ENCODE measurements around the gene OR1L4. TPM values are rescaled to one million over a fixed set of nuclear protein-coding genes. Genes with fewer than 3 reads are reported as not detected.

OR1L4 gene, protein sequence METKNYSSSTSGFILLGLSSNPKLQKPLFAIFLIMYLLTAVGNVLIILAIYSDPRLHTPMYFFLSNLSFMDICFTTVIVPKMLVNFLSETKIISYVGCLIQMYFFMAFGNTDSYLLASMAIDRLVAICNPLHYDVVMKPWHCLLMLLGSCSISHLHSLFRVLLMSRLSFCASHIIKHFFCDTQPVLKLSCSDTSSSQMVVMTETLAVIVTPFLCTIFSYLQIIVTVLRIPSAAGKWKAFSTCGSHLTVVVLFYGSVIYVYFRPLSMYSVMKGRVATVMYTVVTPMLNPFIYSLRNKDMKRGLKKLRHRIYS
- polyA plus RNA-seq: not detected in 3 replicates
- polyA plus RNA-seq (2011; ENCODE audit: low read depth): not detected
- not detected in 2 replicates for polyA plus RNA-seq (2011; cell fraction: cytosol; rRNA removed)
- not detected in 2 replicates for polyA plus RNA-seq (2011; cell fraction: nucleus; rRNA removed)
- polyA plus RNA-seq (2012; ENCODE audit: low replicate concordance): not detected in 2 replicates
- polyA minus RNA-seq: not detected in 3 replicates
- polyA minus RNA-seq (2011; cell fraction: cytosol; rRNA and poly(A)+ RNA removed): not detected
- polyA minus RNA-seq (2011; cell fraction: nucleus; rRNA and poly(A)+ RNA removed): not detected in 2 replicates

DNA sequence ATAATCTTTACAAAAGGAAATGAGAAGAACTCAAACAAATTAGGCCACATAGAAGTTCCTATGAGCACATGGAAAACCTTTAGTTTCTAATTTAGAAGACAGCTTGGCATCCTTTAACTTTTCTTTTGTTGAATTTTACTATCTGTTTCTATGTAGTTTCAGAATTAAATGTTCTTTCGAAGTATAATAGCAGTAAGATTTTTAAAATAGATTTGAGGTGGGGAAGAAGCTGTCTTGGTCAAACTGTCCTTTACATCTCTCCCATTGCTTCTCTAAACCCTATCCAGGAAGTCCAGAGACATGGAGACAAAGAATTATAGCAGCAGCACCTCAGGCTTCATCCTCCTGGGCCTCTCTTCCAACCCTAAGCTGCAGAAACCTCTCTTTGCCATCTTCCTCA, at the start of gene OR1L4:
Gene OR1L4 (plus strand): TSS at position 301 of the 400 bp plus-strand sequence. CDS start 0 bp downstream, at position 301.
- Histone ChIP-seq H4K20me1 (ENCODE audit: control insufficient read depth, extremely low read depth, insufficient read depth, low read length) (no peaks in the 10 kb centered on the region), H2AFZ (ENCODE audit: control insufficient read depth, low read length) (no peak within 1 kb of the TSS), H3K4me2 (ENCODE audit: control insufficient read depth, extremely low read depth, insufficient read depth, low read depth, low read length) (no peak within 1 kb of the TSS), H3K27me3 (ENCODE audit: control insufficient read depth, extremely low read depth, insufficient read depth, low read length) (no peaks in the 10 kb centered on the region), H3K4me1 (ENCODE audit: control insufficient read depth, extremely low read depth, insufficient read depth, low read length) (no peaks in the 10 kb centered on the region), H3K9ac (ENCODE audit: control insufficient read depth, extremely low read depth, insufficient read depth, low read length) (no peak within 1 kb of the TSS), H3K9me3 (ENCODE audit: control insufficient read depth, low read depth, low read length) (no peaks in the 10 kb centered on the region), H3K79me2 (ENCODE audit: control insufficient read depth, insufficient read depth, low read length) (no peaks in the 10 kb centered on the region), H3K27ac (ENCODE audit: control insufficient read depth, insufficient read depth, low read length) (no peak within 1 kb of the TSS), H3K36me3 (ENCODE audit: control insufficient read depth in 2 of 2, extremely low read depth in 1 of 2, insufficient read depth in 2 of 2, low read length in 2 of 2) (no peaks in the 10 kb centered on the region), H3K9me1 (ENCODE audit: control insufficient read depth, extremely low read depth, insufficient read depth, low read length) (no peaks in the 10 kb centered on the region), H3K4me3 (ENCODE audit: control insufficient read depth in 2 of 3, extremely low read depth in 1 of 3, insufficient read depth in 2 of 3, low read depth in 1 of 3, low read length in 3 of 3) (no peak within 1 kb of the TSS)
- TF ChIP-seq, protein P1, sequence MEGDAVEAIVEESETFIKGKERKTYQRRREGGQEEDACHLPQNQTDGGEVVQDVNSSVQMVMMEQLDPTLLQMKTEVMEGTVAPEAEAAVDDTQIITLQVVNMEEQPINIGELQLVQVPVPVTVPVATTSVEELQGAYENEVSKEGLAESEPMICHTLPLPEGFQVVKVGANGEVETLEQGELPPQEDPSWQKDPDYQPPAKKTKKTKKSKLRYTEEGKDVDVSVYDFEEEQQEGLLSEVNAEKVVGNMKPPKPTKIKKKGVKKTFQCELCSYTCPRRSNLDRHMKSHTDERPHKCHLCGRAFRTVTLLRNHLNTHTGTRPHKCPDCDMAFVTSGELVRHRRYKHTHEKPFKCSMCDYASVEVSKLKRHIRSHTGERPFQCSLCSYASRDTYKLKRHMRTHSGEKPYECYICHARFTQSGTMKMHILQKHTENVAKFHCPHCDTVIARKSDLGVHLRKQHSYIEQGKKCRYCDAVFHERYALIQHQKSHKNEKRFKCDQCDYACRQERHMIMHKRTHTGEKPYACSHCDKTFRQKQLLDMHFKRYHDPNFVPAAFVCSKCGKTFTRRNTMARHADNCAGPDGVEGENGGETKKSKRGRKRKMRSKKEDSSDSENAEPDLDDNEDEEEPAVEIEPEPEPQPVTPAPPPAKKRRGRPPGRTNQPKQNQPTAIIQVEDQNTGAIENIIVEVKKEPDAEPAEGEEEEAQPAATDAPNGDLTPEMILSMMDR (optimal IDR thresholded peaks at IDR 0.05 in 1 of 3, IDR thresholded peaks at IDR 0.05 in 1 of 3, conservative IDR thresholded peaks at IDR 0.05 in 1 of 3; ENCODE audit: extremely low read depth in 1 of 3, insufficient read depth in 2 of 3, low read length in 3 of 3): no peak
- TF ChIP-seq EZH2 (IDR thresholded peaks at IDR 0.05; ENCODE audit: low read length): no peak
- DNase-seq (ENCODE audit: low read depth, low spot score) (no peak), FAIRE-seq (no peak)
- dilution Hi-C loops (cut with MboI; ENCODE audit: extremely low pct_ligation_motif_present, low sequenced_read_pairs): no loop called here

DNA sequence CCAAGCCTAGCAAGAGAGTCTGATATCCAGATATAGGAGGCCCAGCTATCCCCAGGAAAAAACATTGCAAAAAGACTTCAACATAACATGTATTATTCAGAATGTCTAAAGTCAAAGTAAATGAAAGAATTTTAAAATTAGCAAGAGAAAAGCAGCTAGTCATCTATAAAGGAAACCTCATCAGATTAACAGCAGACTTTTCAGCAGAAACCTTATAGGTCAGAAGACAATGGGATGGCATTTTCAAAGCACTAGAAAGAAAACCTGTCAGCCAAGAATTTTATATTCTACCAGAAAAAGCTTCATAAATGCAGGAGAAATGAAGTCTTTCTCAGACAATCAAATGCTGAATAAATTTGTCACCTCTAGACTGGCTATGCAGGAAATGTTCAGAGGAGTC, 38.9 kb upstream of the OR1L4 start:
- Histone ChIP-seq H3K4me1 (ENCODE audit: control insufficient read depth, extremely low read depth, insufficient read depth, low read length) (no peaks in the 10 kb centered on the region), H3K4me3 (ENCODE audit: control insufficient read depth in 2 of 3, extremely low read depth in 1 of 3, insufficient read depth in 2 of 3, low read depth in 1 of 3, low read length in 3 of 3) (no peak overlapping the region), H3K9me3 (ENCODE audit: control insufficient read depth, low read depth, low read length) (no peaks in the 10 kb centered on the region), H3K27ac (ENCODE audit: control insufficient read depth, insufficient read depth, low read length) (no peak overlapping the region), H3K36me3 (ENCODE audit: control insufficient read depth in 2 of 2, extremely low read depth in 1 of 2, insufficient read depth in 2 of 2, low read length in 2 of 2) (no peaks in the 10 kb centered on the region), H4K20me1 (ENCODE audit: control insufficient read depth, extremely low read depth, insufficient read depth, low read length) (no peaks in the 10 kb centered on the region), H3K9ac (ENCODE audit: control insufficient read depth, extremely low read depth, insufficient read depth, low read length) (no peak overlapping the region), H3K27me3 (ENCODE audit: control insufficient read depth, extremely low read depth, insufficient read depth, low read length) (no peaks in the 10 kb centered on the region), H3K9me1 (ENCODE audit: control insufficient read depth, extremely low read depth, insufficient read depth, low read length) (no peaks in the 10 kb centered on the region), H2AFZ (ENCODE audit: control insufficient read depth, low read length) (no peak overlapping the region), H3K79me2 (ENCODE audit: control insufficient read depth, insufficient read depth, low read length) (no peaks in the 10 kb centered on the region), H3K4me2 (ENCODE audit: control insufficient read depth, extremely low read depth, insufficient read depth, low read depth, low read length) (no peak overlapping the region)
- dilution Hi-C loops (cut with MboI; ENCODE audit: extremely low pct_ligation_motif_present, low sequenced_read_pairs): no loop called here
- TF ChIP-seq EZH2 (IDR thresholded peaks at IDR 0.05; ENCODE audit: low read length): no peak
- TF ChIP-seq, protein P1 (optimal IDR thresholded peaks at IDR 0.05 in 1 of 3, IDR thresholded peaks at IDR 0.05 in 1 of 3, conservative IDR thresholded peaks at IDR 0.05 in 1 of 3; ENCODE audit: extremely low read depth in 1 of 3, insufficient read depth in 2 of 3, low read length in 3 of 3): no peak
- FAIRE-seq: no peak
- DNase-seq (ENCODE audit: low read depth, low spot score): no peak

Measured in keratinocyte (primary cell).